Mucosa of gallbladder (tissue), 1 donor: ENCODE data around the gene JAM3. TPM values are rescaled to one million over a fixed set of nuclear protein-coding genes. Genes with fewer than 3 reads are reported as not detected.

ENCODE experiments used
- DNase-seq: peaks from one replicate; pipeline ENCODE4 v3.0.0-alpha.2; 2020; ENCODE audit warnings: low spot score
- total RNA-seq: library from RNA; stranded (reverse); gene quantifications from one replicate; pipeline ENCODE4 v1.2.1, GENCODE V29; 2021
- donor health status: DM: no; HTN: no; CAD: no.

Gene JAM3
- total RNA-seq, 1 donor from 2014 or later: 50.3 TPM

DNA sequence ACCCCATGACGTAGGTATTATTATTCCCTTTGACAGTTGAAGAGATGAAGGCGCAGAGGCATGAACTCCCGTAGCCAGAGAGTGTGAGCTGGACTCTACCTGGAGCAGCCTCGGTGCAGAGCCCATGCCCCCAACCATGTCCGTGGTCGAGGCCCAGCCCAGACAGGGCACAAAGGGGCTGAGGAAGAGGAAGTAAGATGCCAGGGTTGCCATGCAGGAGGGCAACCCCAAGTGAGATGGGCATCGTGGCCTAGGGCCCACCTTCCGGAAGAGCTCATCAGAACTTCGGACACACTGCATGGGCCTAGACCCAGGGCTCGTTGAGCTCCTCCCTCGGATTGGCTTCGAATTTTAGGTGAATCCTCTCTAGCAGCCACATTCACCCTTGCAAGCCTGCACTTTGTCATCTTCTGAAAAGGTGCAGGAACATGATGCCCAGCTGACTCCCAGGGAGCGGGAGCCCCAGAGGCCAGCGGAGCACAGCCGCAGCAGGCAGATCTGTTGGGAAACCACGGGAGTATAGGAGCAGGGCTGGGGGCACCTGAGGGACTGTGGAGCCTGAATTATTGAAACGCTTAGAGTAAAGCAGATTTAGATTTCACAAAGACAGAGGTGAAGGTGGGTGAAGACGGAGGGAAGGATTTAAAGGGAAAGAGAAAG is 29.0 kb upstream of the JAM3 start:
- DNase-seq: no peak

DNA sequence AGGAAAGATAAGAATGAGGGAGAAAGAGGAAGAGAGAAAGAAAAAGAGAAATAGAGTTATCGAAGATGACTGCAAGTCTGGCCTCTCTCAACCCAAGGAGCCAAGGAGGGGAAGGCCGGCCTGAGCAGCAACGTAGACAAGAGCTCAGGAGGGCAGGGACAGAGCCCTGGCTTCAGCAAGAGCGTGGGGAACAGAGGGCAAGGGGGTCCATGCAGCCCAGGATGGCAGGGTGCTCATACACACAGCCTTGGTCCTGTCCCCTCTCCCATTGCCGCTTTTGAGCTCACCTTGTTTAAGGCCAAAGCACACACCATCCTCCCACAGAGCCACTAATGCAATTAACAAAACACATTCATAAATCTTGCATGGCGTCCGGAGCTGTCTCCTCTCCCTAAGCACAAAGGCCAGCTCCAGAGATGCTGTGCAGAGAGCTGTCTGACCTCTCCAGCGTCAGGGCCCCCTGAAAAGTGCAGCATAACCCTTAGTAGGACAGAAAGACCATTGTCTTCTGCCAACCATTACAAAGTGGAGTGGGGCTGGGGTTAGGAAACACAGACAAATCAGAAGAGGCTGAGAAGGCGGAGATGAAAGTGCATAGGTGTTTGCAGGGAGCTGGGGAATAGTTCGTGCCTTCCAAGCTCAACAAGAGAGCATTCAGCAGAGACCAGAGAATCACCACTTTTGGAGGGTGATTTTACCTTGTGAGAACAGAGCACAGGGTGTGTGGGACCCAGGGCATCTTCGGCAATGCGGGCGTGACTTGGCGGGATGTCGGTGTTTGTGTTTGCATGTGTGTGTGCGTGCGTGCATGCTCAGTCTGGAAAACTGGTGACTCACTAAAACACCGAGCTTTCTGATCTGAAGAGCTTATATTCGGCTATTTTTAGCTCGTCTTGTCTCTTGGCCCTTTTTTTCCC is 28.2 kb upstream of the JAM3 start:
- DNase-seq: peak; percentile 30

- no peak for DNase-seq
These were observed 27.5 kb upstream of the JAM3 start for GRCh38 chr11:134041349-134041748.

DNA sequence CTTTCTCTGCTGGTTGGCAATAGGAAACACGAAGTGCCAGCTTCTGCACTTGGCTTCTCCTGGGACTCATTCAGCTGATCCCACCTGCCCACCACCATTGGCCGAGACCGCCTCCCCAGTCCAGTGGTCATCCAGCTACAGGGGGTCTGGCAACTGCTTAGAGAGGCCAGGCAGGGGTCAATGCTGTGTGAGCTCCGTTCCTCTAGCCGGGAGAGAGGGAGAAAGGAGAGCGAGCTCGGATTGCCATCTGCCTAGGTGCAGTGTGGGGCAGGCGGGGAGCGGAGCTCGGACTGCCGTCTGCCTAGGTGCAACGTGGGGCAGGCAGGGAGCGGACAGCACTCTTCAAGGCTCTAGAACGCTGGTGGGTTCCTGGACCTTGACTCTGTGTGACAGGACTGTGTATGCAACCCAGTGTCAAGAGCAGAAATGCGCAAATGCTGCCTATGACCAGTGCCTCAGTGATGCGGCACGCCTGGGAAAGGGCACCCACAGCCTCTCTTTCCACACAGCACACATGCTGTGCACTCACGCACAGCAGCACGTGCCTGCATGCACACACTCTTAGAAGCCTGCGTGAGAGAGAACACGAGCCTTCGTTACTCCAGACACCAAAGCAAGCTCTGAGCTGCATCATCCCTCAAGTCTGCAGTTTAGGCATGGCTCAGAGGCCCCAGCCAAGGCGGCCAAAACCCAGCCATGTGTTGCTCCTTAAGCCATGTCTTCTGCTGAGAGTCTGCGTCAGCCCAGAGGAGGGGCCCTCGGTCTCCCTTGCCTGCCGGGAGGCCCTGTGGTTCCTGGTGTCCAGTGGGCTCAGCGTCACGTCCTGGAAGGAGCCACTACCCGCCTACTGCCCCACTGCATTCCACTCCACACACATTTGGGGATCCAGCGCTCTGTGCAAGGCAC is 26.8 kb upstream of the JAM3 start:
- DNase-seq: no peak

DNA sequence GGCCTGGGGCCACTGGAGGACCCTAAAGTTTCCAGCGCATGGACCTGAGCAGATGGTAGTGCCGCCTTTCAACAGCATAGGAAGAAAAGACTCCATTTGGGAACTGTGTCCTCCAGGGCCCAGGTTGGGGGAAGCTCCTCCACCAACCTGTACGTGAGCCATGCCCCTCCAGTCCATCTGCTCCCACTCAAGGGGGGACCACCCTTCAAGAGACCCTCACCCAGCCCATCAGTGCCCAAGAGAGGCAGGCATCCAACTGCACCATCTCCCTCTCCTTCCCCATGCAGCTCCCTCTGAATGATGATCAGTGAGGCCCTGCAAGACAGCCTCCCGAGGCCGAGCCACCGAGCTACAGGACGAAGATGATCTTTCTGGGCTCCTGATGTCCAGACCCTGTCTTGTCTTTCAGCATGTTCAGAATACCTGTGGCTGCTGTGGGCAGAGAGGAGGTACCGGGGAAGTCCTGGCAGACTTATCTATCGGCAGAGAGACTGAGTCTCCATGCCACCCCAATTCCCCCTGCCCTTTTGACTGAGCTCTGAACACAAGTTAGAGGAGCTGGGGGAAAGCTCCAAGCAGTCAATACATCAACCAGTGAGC is 25.0 kb upstream of the JAM3 start:
- DNase-seq: no peak

GRCh38 chr11:134044514-134045284 is 24.2 kb upstream of the JAM3 start:
- DNase-seq: no peak

DNA sequence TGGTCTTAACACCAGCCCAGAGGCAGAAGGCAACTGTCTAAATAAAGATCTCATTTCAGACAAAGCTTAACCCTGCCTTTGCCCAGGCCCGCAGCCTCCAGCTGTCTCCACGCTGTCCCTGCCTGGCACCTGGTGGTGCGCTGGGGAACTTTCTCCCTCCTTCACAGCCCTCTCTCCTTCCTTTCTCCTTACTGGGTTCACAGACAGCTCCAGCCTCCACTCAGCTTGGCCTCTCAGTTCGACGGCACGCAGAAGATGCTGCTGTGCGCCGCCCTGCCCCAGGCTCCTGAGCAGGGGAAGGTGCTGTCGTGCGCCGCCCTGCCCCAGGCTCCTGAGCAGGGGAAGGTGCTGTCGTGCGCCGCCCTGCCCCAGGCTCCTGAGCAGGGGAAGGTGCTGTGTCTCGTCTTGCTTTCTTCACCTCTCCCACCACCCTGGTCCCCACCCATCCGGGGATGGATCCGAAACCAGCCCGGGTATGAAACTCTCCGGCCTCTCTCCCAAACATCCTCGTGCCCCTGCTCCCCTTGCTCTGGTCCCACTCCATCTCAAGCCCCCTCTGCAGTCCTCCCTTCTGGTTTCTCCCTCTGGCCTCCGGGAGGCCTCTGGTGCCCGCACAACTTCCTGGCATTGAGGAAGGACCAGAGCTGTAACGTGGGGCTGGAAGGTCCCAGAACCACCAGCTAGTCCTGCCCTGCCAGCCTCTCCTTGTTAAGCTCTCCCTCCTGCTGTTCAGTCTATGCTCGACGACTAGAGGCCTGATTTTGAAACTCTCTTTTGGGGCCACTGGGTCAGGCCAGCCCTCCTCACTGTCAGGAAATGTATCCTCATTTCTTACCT is 22.9 kb upstream of the JAM3 start:
- DNase-seq: no peak

GRCh38 chr11:134046681-134047449 is 22.0 kb upstream of the JAM3 start:
- DNase-seq: no peak

- DNase-seq: peak; percentile 53
These were observed 21.3 kb upstream of the JAM3 start for GRCh38 chr11:134047586-134047999.

DNA sequence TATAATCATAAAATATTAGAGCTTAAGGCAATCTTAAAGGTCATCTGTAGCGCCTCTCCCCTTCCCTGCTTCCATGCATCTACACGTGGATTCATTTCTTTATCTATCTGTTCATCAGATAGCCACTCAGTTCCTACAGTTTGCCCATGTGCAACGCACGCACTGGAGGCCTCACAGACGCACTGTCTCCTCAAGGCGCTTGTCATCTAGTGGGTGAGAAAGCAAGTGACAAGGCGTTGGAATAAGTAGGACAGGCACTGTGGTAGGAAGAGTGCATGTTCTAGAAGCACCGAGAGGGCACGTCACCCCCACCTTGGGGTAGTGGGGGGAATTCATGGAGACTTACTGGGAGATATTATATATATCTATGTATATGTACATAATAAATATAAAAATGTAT is 20.8 kb upstream of the JAM3 start:
- DNase-seq: no peak

- no peak for DNase-seq
These were observed 19.6 kb upstream of the JAM3 start for GRCh38 chr11:134049303-134049702.

GRCh38 chr11:134050541-134051383 is 18.1 kb upstream of the JAM3 start:
- peak; percentile 69 for DNase-seq

GRCh38 chr11:134052395-134052987 is 16.4 kb upstream of the JAM3 start:
- no peak for DNase-seq

DNA sequence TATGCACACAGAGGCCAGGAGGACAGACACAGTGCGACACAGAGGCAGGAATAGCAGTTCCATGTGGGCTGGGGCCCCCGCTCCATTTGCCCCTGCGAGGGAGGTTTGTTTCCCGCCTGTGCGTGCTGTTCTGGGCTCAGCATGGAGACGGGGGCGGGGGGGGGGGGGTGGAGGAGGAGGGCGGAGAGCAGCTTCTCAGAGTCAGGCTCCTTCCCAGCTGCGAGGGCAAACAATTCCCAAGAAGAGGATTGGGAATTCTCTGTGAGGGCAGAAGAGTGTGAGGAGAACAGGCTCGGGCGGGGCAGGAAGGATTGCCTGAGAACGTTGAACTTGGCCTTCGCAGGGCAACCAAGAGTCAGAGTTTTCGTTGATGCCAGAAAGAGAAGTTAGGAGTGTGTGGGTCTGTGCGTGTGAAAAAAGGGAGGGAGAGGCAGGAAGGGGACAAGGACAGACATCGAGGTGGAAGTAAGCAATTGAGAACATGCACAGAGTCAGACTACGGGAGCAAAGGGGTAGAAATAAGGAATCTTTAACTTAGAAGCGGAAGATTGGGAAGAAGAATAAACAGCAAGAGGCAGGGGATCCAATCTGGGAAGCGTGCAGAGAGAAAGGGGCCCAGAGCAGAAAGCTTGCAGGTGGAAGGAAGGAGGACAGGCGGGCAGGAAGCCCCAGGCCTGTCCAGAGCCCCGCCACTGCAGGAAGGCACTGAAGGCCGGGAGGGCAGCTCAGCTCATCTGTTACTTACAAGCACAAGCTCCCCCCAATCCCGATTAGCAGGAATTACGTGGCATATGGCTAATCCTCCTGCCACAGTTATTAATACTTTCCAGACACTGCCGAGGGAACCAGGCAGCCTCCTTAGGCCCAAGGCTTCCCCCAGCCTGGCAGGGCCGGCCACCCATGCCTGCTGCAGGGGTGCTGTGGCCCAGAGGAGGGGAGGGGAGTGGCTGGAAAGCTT is 15.6 kb upstream of the JAM3 start:
- no peak for DNase-seq

DNA sequence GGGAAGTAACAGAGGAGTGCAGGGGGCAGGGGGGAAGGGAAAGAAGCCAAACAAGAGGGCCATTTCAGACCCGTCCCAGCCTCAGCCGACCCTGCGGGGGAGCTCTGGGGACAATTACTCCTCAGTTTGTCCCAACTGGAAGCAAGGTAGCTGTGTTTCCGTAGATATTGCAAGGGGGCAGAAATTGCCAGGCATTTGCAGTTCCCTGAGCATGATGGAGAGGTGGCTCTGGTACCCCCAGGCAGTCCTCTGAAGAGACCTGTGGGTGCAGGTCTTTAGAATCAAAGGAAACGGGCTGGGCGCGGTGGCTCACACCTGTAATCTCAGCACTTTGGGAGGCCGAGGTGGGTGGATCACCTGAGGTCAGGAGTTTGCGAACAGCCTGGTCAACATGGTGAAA is 13.8 kb upstream of the JAM3 start:
- DNase-seq: no peak

DNA sequence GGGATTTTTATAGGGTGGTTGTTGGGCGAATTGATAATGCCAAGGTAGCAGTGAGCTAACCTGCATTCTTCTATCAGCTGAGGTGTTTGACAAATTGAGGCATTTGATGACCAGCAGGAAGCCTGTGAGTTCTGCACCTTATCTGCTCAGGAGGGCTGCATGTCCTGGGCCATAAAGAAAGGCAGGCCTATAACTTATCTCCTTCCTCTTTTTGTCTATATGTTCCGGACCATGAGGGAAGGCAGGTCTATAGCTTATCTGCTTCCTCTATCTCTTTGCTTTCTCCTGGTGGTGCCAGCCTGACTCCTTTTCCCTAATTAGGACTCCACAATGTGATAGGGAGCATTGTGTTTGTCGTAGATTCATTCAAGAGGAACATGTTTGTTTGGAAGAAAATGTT is 8.6 kb upstream of the JAM3 start:
- DNase-seq: no peak
